DND-41 (cell line): ENCODE measurements around the gene FUT7.

Experiments used
- CTCF ChIP-seq: IDR thresholded peaks from 2 replicates; pipeline ENCODE4 v1.5.1; 2012; ENCODE audit warnings: borderline replicate concordance, low read length, moderate library complexity, mild to moderate bottlenecking; ENCODE audit not compliant: poor library complexity, severe bottlenecking; ENCODE audit errors: extremely low read depth
- EZH2 ChIP-seq: IDR thresholded peaks from 3 replicates; pipeline ENCODE4 v1.6.1; 2012; ENCODE audit warnings: borderline replicate concordance, low read depth, mild to moderate bottlenecking, moderate library complexity, low read length, inconsistent platforms; ENCODE audit not compliant: severe bottlenecking

GRCh38 chr9:137030538-137031527 is 1.1 kb downstream of the FUT7 start:
- TF ChIP-seq CTCF (no peak), EZH2 (no peak)
